HepG2 (cell line): Measurements from ENCODE around the gene STYK1. TPM values are rescaled to one million over a fixed set of nuclear protein-coding genes. Genes with fewer than 3 reads are reported as not detected.

Experiments
- AGO1 ChIP-seq: fragments of 200-400 bp; formaldehyde crosslinking; IDR thresholded peaks from 2 replicates; pipeline ENCODE4 v1.6.1; 2017; ENCODE audit warnings: mild to moderate bottlenecking, low read depth, low read length, moderate library complexity; ENCODE audit not compliant: poor library complexity, severe bottlenecking
- ATF7-NPFF ChIP-seq: sonication (generic); formaldehyde crosslinking; IDR thresholded peaks from 2 replicates; pipeline ENCODE4 v1.8.1; 2023; ENCODE audit warnings: mild to moderate bottlenecking, low read depth, missing genetic modification reagents, moderate library complexity
- ELF4 ChIP-seq: sonication (generic); formaldehyde crosslinking; IDR thresholded peaks from 2 replicates; pipeline ENCODE4 v1.5.0; 2020; ENCODE audit warnings: missing genetic modification reagents, mild to moderate bottlenecking, moderate library complexity, borderline replicate concordance
- FOSL2 ChIP-seq: sonication (generic); formaldehyde crosslinking; IDR thresholded peaks from 2 replicates; pipeline ENCODE4 v1.4.0; 2020; ENCODE audit warnings: missing genetic modification reagents
- HMG20B ChIP-seq: conservative IDR thresholded peaks from 2 replicates; pipeline ENCODE4 v1.6.1; 2016; ENCODE audit warnings: missing genetic modification reagents, missing compliant biosample characterization
- HMGXB4 ChIP-seq, 2 experiments: sonication (generic) in 1 of 2; formaldehyde crosslinking in 1 of 2; IDR thresholded peaks; 2 replicates each; pipeline versions ENCODE4 v1.4.0 to v1.6.1; 2018 to 2020; ENCODE audit warnings: missing genetic modification reagents in 2 of 2, borderline replicate concordance in 1 of 2, low read depth in 1 of 2, mild to moderate bottlenecking in 1 of 2, missing biosample characterization in 1 of 2
- LCORL ChIP-seq, 2 experiments: fragments of 450-650 bp in 1 of 2; sonication (generic) in 1 of 2; formaldehyde crosslinking in 1 of 2; IDR thresholded peaks; 2 replicates each; pipeline versions ENCODE4 v1.5.0 to v1.6.1; 2017 to 2020; ENCODE audit warnings: antibody characterized with exemption in 1 of 2, missing genetic modification reagents in 1 of 2
- MYC ChIP-seq: sonication (generic); formaldehyde crosslinking; IDR thresholded peaks from 2 replicates; pipeline ENCODE4 v1.9.0; 2021; ENCODE audit warnings: missing genetic modification reagents, borderline replicate concordance
- NFIC ChIP-seq: IDR thresholded peaks from 2 replicates; pipeline ENCODE4 v1.6.1; 2012; ENCODE audit warnings: mild to moderate bottlenecking, low read length, inconsistent platforms
- POLR2AphosphoS5 ChIP-seq: IDR thresholded peaks from 2 replicates; pipeline ENCODE4 v1.6.1; 2012; ENCODE audit warnings: low read depth, low read length
- RAD21 ChIP-seq: fragments of 450-650 bp; formaldehyde crosslinking; IDR thresholded peaks from 2 replicates; pipeline ENCODE4 v1.5.0; 2020; ENCODE audit warnings: mild to moderate bottlenecking
- RCOR2 ChIP-seq: IDR thresholded peaks from 2 replicates; pipeline ENCODE4 v1.6.1; 2016; ENCODE audit warnings: missing biosample characterization, missing genetic modification reagents
- TBX3 ChIP-seq: fragments of 450-650 bp; IDR thresholded peaks from 2 replicates; pipeline ENCODE4 v1.6.1; 2017; ENCODE audit warnings: antibody characterized with exemption, mild to moderate bottlenecking, inconsistent platforms, borderline replicate concordance
- THAP11 ChIP-seq: IDR thresholded peaks from 2 replicates; pipeline ENCODE4 v1.6.1; 2016; ENCODE audit warnings: missing biosample characterization, missing genetic modification reagents
- ZFP36L1 ChIP-seq: sonication (generic); formaldehyde crosslinking; IDR thresholded peaks from 2 replicates; pipeline ENCODE4 v1.8.0; 2022; ENCODE audit warnings: mild to moderate bottlenecking, missing genetic modification reagents, moderate library complexity
- ZNF430 ChIP-seq: sonication (generic); formaldehyde crosslinking; IDR thresholded peaks from 2 replicates; pipeline ENCODE4 v1.9.0; 2021; ENCODE audit warnings: mild to moderate bottlenecking, missing genetic modification reagents
- ZNF558 ChIP-seq: sonication (generic); formaldehyde crosslinking; IDR thresholded peaks from 2 replicates; pipeline ENCODE4 v1.9.0; 2022; ENCODE audit warnings: mild to moderate bottlenecking, missing genetic modification reagents, borderline replicate concordance
- ZNF605 ChIP-seq: sonication (generic); formaldehyde crosslinking; IDR thresholded peaks from 2 replicates; pipeline ENCODE4 v1.8.0; 2022; ENCODE audit warnings: mild to moderate bottlenecking, missing genetic modification reagents
- ZNF710 ChIP-seq: sonication (generic); formaldehyde crosslinking; IDR thresholded peaks from 2 replicates; pipeline ENCODE4 v1.5.0; 2020; ENCODE audit warnings: mild to moderate bottlenecking, missing genetic modification reagents, borderline replicate concordance
- ZNF781 ChIP-seq: sonication (generic); formaldehyde crosslinking; IDR thresholded peaks from 2 replicates; pipeline ENCODE4 v1.5.1; 2020; ENCODE audit warnings: borderline replicate concordance, mild to moderate bottlenecking, missing genetic modification reagents; ENCODE audit errors: not compliant biosample characterization
- ZSCAN12 ChIP-seq: sonication (generic); formaldehyde crosslinking; IDR thresholded peaks from 2 replicates; pipeline ENCODE4 v1.9.0; 2021; ENCODE audit warnings: mild to moderate bottlenecking, missing genetic modification reagents
- polyA plus RNA-seq, 8 experiments: library from polyadenylated mRNA; depleted of rRNA in 3 of 8; stranded (reverse) in 7 of 8; unstranded in 1 of 8; fragments of >200 nt; fragmentation: Illumina TruSeq in 4 of 8; extraction: Trizol in 4 of 8; gene quantifications; 2 replicates each; pipeline versions ENCODE4 v1.2.1 to v1.2.3, GENCODE V29; 2011 to 2016; ENCODE audit warnings: low read depth in 4 of 8, missing spikeins in 1 of 8, mixed read lengths in 1 of 8; ENCODE audit not compliant: insufficient read depth in 1 of 8
- total RNA-seq, 5 experiments: library from RNA; depleted of rRNA; stranded (reverse); fragments of >200 nt; fragmentation: Illumina TruSeq; extraction: Trizol; gene quantifications; 2 replicates each; pipeline ENCODE4 v1.2.3, GENCODE V29; 2016; ENCODE audit warnings: low read depth in 1 of 5

The STYK1 gene
- total and polyA plus RNA-seq, 2 of the 13 experiments (the other 11 are each of a cell fraction or from before 2014, with no cell fraction given), result not detected

GRCh38 chr12:10722905-10723746 lies 49.3 kb upstream of the STYK1 start, which contains the start of gene YBX3 (continued):
- TF ChIP-seq LCORL (IDR thresholded peaks at IDR 0.05) (no peak), LCORL (CRISPR knock-in tag; IDR thresholded peaks at IDR 0.05) (no peak), ZNF430 (CRISPR knock-in tag) (no peak), NFIC (no peak), HMG20B (no peak), FOSL2 (no peak; the same call in 1 of the 2 replicates), MYC (CRISPR knock-in tag) (no peak), THAP11 (CRISPR knock-in tag) (0 out of 2 replicates have a peak, but pooled peaks have one; percentile 52), ELF4 (CRISPR knock-in tag) (no peak), POLR2AphosphoS5 (peak; percentile 54), TBX3 (no peak), AGO1 (no peak), ATF7-NPFF (CRISPR knock-in tag) (0 out of 2 replicates have a peak, but pooled peaks have one; percentile 30), RCOR2 (CRISPR knock-in tag) (no peak), ZNF558 (CRISPR knock-in tag) (no peak), ZSCAN12 (CRISPR knock-in tag) (0 out of 2 replicates have a peak, but pooled peaks have one; percentile 55), ZNF781 (CRISPR knock-in tag) (no peak), ZNF710 (no peak), ZFP36L1 (CRISPR knock-in tag) (0 out of 2 replicates have a peak, but pooled peaks have one; percentile 20), RAD21 (CRISPR knock-in tag) (no peak), ZNF605 (peak; percentile 57; the same call in 1 of the 2 replicates), HMGXB4 (CRISPR knock-in tag; IDR thresholded peaks at IDR 0.05; ENCODE audit: borderline replicate concordance in 1 of 2, low read depth in 1 of 2) (0 out of 4 replicates have a peak, but pooled peaks of 1 of the 2 experiments have one; percentile 14)
